ENCODE measurements around the gene ZNF804A.

Gene ZNF804A

GRCh38 chr2:184780944-184781343 lies 182.6 kb downstream of the ZNF804A start:
- Histone ChIP-seq H3K9me3 (ENCODE audit: control insufficient read depth, insufficient read depth, low read length) (no peaks in the 10 kb centered on the region), H3K4me2 (ENCODE audit: low read length) (no peak overlapping the region)

DNA sequence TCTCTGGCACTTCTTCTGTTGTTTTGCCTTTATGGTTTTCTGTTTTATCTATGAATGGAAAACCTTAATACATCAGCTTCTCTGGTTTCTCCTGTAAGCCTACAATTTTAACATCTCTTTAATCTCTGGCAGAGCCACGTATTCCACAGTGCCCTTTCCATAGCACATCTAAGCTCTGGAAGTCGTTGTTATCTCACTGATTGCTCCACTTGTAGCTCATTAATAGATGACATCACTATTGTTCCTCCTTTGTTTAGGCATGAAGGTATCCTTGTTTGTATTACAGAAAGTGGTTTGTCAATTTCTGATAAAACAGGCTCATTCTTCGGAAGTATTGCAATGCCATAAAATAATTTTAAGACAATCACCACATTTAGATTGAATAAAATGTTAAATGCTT lies 185.2 kb downstream of the ZNF804A start:
- H3F3A ChIP-seq (ENCODE audit: control insufficient read depth, insufficient read depth): no peaks in the 10 kb centered on the region
- H3K9me2 ChIP-seq (replicated peaks; ENCODE audit: control insufficient read depth, low read length): no peaks in the 10 kb centered on the region
- TF ChIP-seq EZH2phosphoT487 (IDR thresholded peaks at IDR 0.05; ENCODE audit: borderline replicate concordance, low read length) (no peak), CTCF (IDR thresholded peaks at IDR 0.05; ENCODE audit: low read depth, low read length, poor library complexity, severe bottlenecking) (no peak)
- no peaks in the 10 kb centered on the region for H4K20me1 ChIP-seq (ENCODE audit: control insufficient read depth, insufficient read depth, low read depth, low read length)
- H3K27ac ChIP-seq (ENCODE audit: low read depth, low read length): no peak overlapping the region
- no peaks in the 10 kb centered on the region for H3K36me3 ChIP-seq (ENCODE audit: control insufficient read depth, low read length)
- no peaks in the 10 kb centered on the region for H3K27me3 ChIP-seq (ENCODE audit: control insufficient read depth, low read length)
- H3K4me2 ChIP-seq (ENCODE audit: low read length): no peak overlapping the region
- no peaks in the 10 kb centered on the region for H3K79me2 ChIP-seq (ENCODE audit: control insufficient read depth, low read length)
- no peaks in the 10 kb centered on the region for H3K9me3 ChIP-seq (ENCODE audit: control insufficient read depth, insufficient read depth, low read length)
- 0 out of 2 replicates have a peak, but pooled peaks cover 4% of the 10 kb centered on the region for H3K4me1 ChIP-seq (ENCODE audit: control insufficient read depth, low read length)
- no peak overlapping the region for H3K4me3 ChIP-seq (ENCODE audit: low read length)

More at GRCh38 chr2:184780944-184781343, 182.6 kb downstream of the ZNF804A start:
- Histone ChIP-seq H3K9me2 (replicated peaks; ENCODE audit: control insufficient read depth, low read length) (no peaks in the 10 kb centered on the region), H3K36me3 (ENCODE audit: control insufficient read depth, low read length) (no peaks in the 10 kb centered on the region), H3K4me3 (ENCODE audit: low read length) (no peak overlapping the region), H3K4me1 (ENCODE audit: control insufficient read depth, low read length) (no peaks in the 10 kb centered on the region), H3K27me3 (ENCODE audit: control insufficient read depth, low read length) (no peaks in the 10 kb centered on the region), H3K27ac (ENCODE audit: low read depth, low read length) (no peak overlapping the region), H4K20me1 (ENCODE audit: control insufficient read depth, insufficient read depth, low read depth, low read length) (no peaks in the 10 kb centered on the region), H3K79me2 (ENCODE audit: control insufficient read depth, low read length) (no peaks in the 10 kb centered on the region), H3F3A (ENCODE audit: control insufficient read depth, insufficient read depth) (no peaks in the 10 kb centered on the region)
- no peak for TF ChIP-seq CTCF (IDR thresholded peaks at IDR 0.05; ENCODE audit: low read depth, low read length, poor library complexity, severe bottlenecking)
- no peak for TF ChIP-seq EZH2phosphoT487 (IDR thresholded peaks at IDR 0.05; ENCODE audit: borderline replicate concordance, low read length)

- no peaks in the 10 kb centered on the region for H4K20me1 ChIP-seq (ENCODE audit: control insufficient read depth, insufficient read depth, low read depth, low read length)
- TF ChIP-seq CTCF (IDR thresholded peaks at IDR 0.05; ENCODE audit: low read depth, low read length, poor library complexity, severe bottlenecking) (no peak), EZH2phosphoT487 (IDR thresholded peaks at IDR 0.05; ENCODE audit: borderline replicate concordance, low read length) (no peak)
- H3K27me3 ChIP-seq (ENCODE audit: control insufficient read depth, low read length): no peaks in the 10 kb centered on the region
- no peaks in the 10 kb centered on the region for H3K36me3 ChIP-seq (ENCODE audit: control insufficient read depth, low read length)
- no peak overlapping the region for H3K27ac ChIP-seq (ENCODE audit: low read depth, low read length)
- H3K9me2 ChIP-seq (replicated peaks; ENCODE audit: control insufficient read depth, low read length): no peaks in the 10 kb centered on the region
- no peak overlapping the region for H3K4me2 ChIP-seq (ENCODE audit: low read length)
- no peaks in the 10 kb centered on the region; the same call in 1 of the 2 replicates for H3K9me3 ChIP-seq (ENCODE audit: control insufficient read depth, insufficient read depth, low read length)
- no peaks in the 10 kb centered on the region for H3K4me1 ChIP-seq (ENCODE audit: control insufficient read depth, low read length)
- H3K4me3 ChIP-seq (ENCODE audit: low read length): no peak overlapping the region
- no peaks in the 10 kb centered on the region for H3F3A ChIP-seq (ENCODE audit: control insufficient read depth, insufficient read depth)
- no peaks in the 10 kb centered on the region for H3K79me2 ChIP-seq (ENCODE audit: control insufficient read depth, low read length)
Observed at GRCh38 chr2:184793176-184793575, 194.8 kb downstream of the ZNF804A start.
